Measurements from ENCODE around the gene USP37.

DNA sequence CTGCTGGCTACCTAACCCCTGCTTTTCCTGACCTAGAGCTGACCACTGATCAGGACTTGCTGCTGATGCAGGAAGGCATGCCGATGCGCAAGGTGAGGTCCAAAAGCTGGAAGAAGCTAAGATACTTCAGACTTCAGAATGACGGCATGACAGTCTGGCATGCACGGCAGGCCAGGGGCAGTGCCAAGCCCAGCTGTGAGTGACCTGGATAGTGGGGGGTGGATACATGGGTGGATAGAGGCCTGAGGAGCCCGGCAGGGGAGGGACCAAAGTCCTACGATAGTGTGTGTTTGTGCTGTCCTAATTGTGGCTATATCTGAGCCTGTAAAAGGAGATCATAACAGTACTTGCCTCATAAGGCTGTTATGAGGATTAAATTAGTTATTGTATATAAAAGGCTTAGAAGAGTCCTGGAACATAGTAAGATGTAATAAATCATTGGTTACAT lies 47.7 kb upstream of the USP37 start:
- TF ChIP-seq, protein P1, sequence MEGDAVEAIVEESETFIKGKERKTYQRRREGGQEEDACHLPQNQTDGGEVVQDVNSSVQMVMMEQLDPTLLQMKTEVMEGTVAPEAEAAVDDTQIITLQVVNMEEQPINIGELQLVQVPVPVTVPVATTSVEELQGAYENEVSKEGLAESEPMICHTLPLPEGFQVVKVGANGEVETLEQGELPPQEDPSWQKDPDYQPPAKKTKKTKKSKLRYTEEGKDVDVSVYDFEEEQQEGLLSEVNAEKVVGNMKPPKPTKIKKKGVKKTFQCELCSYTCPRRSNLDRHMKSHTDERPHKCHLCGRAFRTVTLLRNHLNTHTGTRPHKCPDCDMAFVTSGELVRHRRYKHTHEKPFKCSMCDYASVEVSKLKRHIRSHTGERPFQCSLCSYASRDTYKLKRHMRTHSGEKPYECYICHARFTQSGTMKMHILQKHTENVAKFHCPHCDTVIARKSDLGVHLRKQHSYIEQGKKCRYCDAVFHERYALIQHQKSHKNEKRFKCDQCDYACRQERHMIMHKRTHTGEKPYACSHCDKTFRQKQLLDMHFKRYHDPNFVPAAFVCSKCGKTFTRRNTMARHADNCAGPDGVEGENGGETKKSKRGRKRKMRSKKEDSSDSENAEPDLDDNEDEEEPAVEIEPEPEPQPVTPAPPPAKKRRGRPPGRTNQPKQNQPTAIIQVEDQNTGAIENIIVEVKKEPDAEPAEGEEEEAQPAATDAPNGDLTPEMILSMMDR (IDR thresholded peaks at IDR 0.05), result no peak
- no peak for TF ChIP-seq ZFX (IDR thresholded peaks at IDR 0.05; ENCODE audit: borderline replicate concordance)
